Measurements from ENCODE around the gene HECTD4. TPM values are rescaled to one million over a fixed set of nuclear protein-coding genes. Genes with fewer than 3 reads are reported as not detected.

HECTD4 gene
- total and polyA plus RNA-seq, 2 of the 4 experiments (the other 2 are of a cell fraction) = 12.9 to 13.0 TPM

GRCh38 chr12:112160611-112161010, 221.6 kb downstream of the HECTD4 start:
- Histone ChIP-seq H4K20me1 (ENCODE audit: insufficient read depth, low read length) (no peaks in the 10 kb centered on the region), H3K4me3 (ENCODE audit: insufficient read depth, low read depth, low read length) (no peak overlapping the region), H3K4me1 (ENCODE audit: control insufficient read depth, insufficient read depth, low read length) (no peaks in the 10 kb centered on the region), H2BK5ac (ENCODE audit: low read depth, low read length, poor library complexity, severe bottlenecking) (no peak overlapping the region), H2AK5ac (ENCODE audit: low read depth, low read length) (no peak overlapping the region), H3K14ac (replicated peaks; ENCODE audit: low read depth, low read length) (no peak overlapping the region), H3K4me2 (ENCODE audit: low read depth, low read length) (no peak overlapping the region), H3K36me3 (ENCODE audit: control insufficient read depth, insufficient read depth, low read length) (peaks cover 49% of the 10 kb centered on the region), H3K56ac (ENCODE audit: extremely low read depth, insufficient read depth, low read length) (no peak overlapping the region), H3K9ac (ENCODE audit: low read depth, low read length) (no peak overlapping the region), H2BK20ac (ENCODE audit: low read depth, low read length) (no peak overlapping the region), H3K18ac (ENCODE audit: low read depth, low read length) (no peak overlapping the region), H3K9me3 (ENCODE audit: control insufficient read depth, insufficient read depth, low read length) (peaks cover 6% of the 10 kb centered on the region), H2BK120ac (ENCODE audit: low read depth, low read length) (no peak overlapping the region), H2AK9ac (replicated peaks; ENCODE audit: low read depth, low read length, poor library complexity) (no peak overlapping the region), H3K9me1 (ENCODE audit: insufficient read depth, low read length) (no peaks in the 10 kb centered on the region), H2AFZ (replicated peaks; ENCODE audit: low read length, poor library complexity) (no peak overlapping the region), H3K27ac (ENCODE audit: insufficient read depth, low read length) (no peak overlapping the region), H3K27me3 (ENCODE audit: control insufficient read depth, insufficient read depth, low read length) (no peaks in the 10 kb centered on the region), H4K8ac (ENCODE audit: low read depth in 2 of 2, low read length in 2 of 2) (no peak overlapping the region), H2BK15ac (ENCODE audit: low read depth, low read length) (no peak overlapping the region), H3K79me1 (ENCODE audit: low read depth in 1 of 2, low read length in 2 of 2) (no peaks in the 10 kb centered on the region; a peak in 2 of 4 replicates), H4K5ac (ENCODE audit: low read depth, low read length) (no peak overlapping the region), H3K23ac (ENCODE audit: low read depth, low read length) (no peak overlapping the region), H3K4ac (ENCODE audit: low read depth, low read length) (no peak overlapping the region), H4K91ac (ENCODE audit: insufficient read depth, low read depth, low read length) (no peak overlapping the region)
- BruUV-seq (replicated peaks) = TSS peak; percentile 62
- TF ChIP-seq BHLHE40 (IDR thresholded peaks at IDR 0.05; ENCODE audit: low read depth, low read length) (no peak), NFE2L2 (IDR thresholded peaks at IDR 0.05; ENCODE audit: low read depth, low read length) (no peak), RAD21 (IDR thresholded peaks at IDR 0.05; ENCODE audit: low read length) (no peak), MAFK (IDR thresholded peaks at IDR 0.05; ENCODE audit: low read depth, low read length) (no peak), RFX5 (IDR thresholded peaks at IDR 0.05; ENCODE audit: low read depth, low read length) (no peak), CHD1 (IDR thresholded peaks at IDR 0.05; ENCODE audit: low read depth, low read length) (no peak), MXI1 (IDR thresholded peaks at IDR 0.05; ENCODE audit: borderline replicate concordance, low read depth, low read length) (no peak), MAZ (IDR thresholded peaks at IDR 0.05; ENCODE audit: borderline replicate concordance, low read depth, low read length) (no peak), ELK1 (IDR thresholded peaks at IDR 0.05; ENCODE audit: borderline replicate concordance, low read depth, low read length) (no peak)
- DNase-seq (no peak), ATAC-seq (ENCODE audit: low read depth) (no peak)
- dilution Hi-C loops (cut with HindIII; ENCODE audit: low sequenced_read_pairs, unreplicated experiment) (no loop called here), intact Hi-C loops (cut with micrococcal nuclease) (no loop called here), in situ Hi-C loops (cut with MboI; ENCODE audit: low sequenced_read_pairs) (no loop called here)
- POLR2A ChIA-PET (ENCODE audit: unreplicated experiment) = no interaction called here
- WGBS, 2 experiments (ENCODE audit: extremely low coverage in 2 of 2, insufficient read length in 1 of 2) = 100% methylated on average over 1 of the region's 6 CpGs; no CpG with 5 or more reads in 1 of the 2 experiments
- CTCF ChIA-PET = interaction anchor here (1.2 kb wide), 1 partner anchor 10 kb away, joined by 4 read pairs; no protein-coding TSS in a partner anchor

Data from IMR-90 (cell line).